ENCODE results near the gene HSD3B2.
"Not testable (repeated sequence)": the region's sequence is repeated elsewhere in the genome, so short reads cannot be mapped to it uniquely, and the experiment has no call there.

The HSD3B2 gene

GRCh38 chr1:119414950-119415349 lies at the start of gene HSD3B2:
Gene HSD3B2 (plus strand): TSS chr1:119415150. CDS start chr1:119415420, 270 bp downstream.
- no peak for DNase-seq

GRCh38 chr1:119366424-119366823 lies 48.5 kb upstream of the HSD3B2 start:
- DNase-seq, result no peak

GRCh38 chr1:119367432-119368124 lies 47.4 kb upstream of the HSD3B2 start:
- DNase-seq, result no peak

GRCh38 chr1:119368554-119368953 lies 46.4 kb upstream of the HSD3B2 start, which contains the start of gene HAO2:
Gene HAO2 (plus strand): TSS chr1:119368785. CDS start chr1:119381086, 12,301 bp downstream.
- DNase-seq, result no peak

- no peak for DNase-seq
Measured at GRCh38 chr1:119370748-119371147, 44.2 kb upstream of the HSD3B2 start.

GRCh38 chr1:119371815-119372214 lies 43.1 kb upstream of the HSD3B2 start:
- no peak for DNase-seq

GRCh38 chr1:119372503-119373086 lies 42.4 kb upstream of the HSD3B2 start:
- DNase-seq, result no peak

GRCh38 chr1:119373465-119373864 lies 41.5 kb upstream of the HSD3B2 start:
- DNase-seq, result no peak

GRCh38 chr1:119374208-119374874 lies 40.6 kb upstream of the HSD3B2 start:
- DNase-seq, result no peak

GRCh38 chr1:119375366-119375765 lies 39.6 kb upstream of the HSD3B2 start:
- DNase-seq, result no peak

GRCh38 chr1:119376594-119376993 lies 38.4 kb upstream of the HSD3B2 start:
- no peak for DNase-seq

- not testable (repeated sequence) for DNase-seq
Measured at GRCh38 chr1:119377594-119377993, 37.4 kb upstream of the HSD3B2 start.

GRCh38 chr1:119379117-119379516 lies 35.8 kb upstream of the HSD3B2 start:
- DNase-seq, result no peak

GRCh38 chr1:119380304-119380703 lies 34.6 kb upstream of the HSD3B2 start:
- DNase-seq, result no peak

- no peak for DNase-seq
Measured at GRCh38 chr1:119380983-119381662, 33.8 kb upstream of the HSD3B2 start.

GRCh38 chr1:119384591-119384990 lies 30.4 kb upstream of the HSD3B2 start:
- DNase-seq, result no peak

GRCh38 chr1:119385650-119386049 lies 29.3 kb upstream of the HSD3B2 start:
- DNase-seq, result no peak

GRCh38 chr1:119387858-119388257 lies 27.1 kb upstream of the HSD3B2 start:
- DNase-seq, result no peak

GRCh38 chr1:119388450-119388849 lies 26.5 kb upstream of the HSD3B2 start:
- DNase-seq, result no peak

GRCh38 chr1:119390526-119390925 lies 24.4 kb upstream of the HSD3B2 start:
- DNase-seq, result no peak

GRCh38 chr1:119391749-119392148 lies 23.2 kb upstream of the HSD3B2 start:
- DNase-seq, result no peak

GRCh38 chr1:119394085-119394484 lies 20.9 kb upstream of the HSD3B2 start:
- DNase-seq, result no peak

GRCh38 chr1:119396982-119397381 lies 18.0 kb upstream of the HSD3B2 start:
- DNase-seq, result no peak

GRCh38 chr1:119397986-119398385 lies 17.0 kb upstream of the HSD3B2 start:
- DNase-seq, result no peak

Data from GDM1 (cell line).